HCT116 (cell line): Measurements from ENCODE around the gene WFDC8. TPM values are rescaled to one million over a fixed set of nuclear protein-coding genes. Genes with fewer than 3 reads are reported as not detected.

Experiments used
- ATAC-seq: fragments of 200-7000 bp; cut with Tn5 transposase; 2 replicates; pipeline ENCODE4 v1.9.1; 2020; ENCODE audit warnings: mild to moderate bottlenecking, moderate library complexity
- BruUV-seq: library from RNA; stranded (reverse); fragments of 400-500 nt; replicated peaks from 2 replicates; lab custom pipeline; 2021; lab: Mats Ljungman, UMichigan
- CTCF ChIA-PET: fragments of 300-600 bp; sonication (Branson Sonifier 250); formaldehyde crosslinking; loops from one replicate; lab custom pipeline; 2021; ENCODE audit warnings: antibody characterized with exemption; lab: Charles Lee
- POLR2A ChIA-PET: fragments of 300-600, 350-600 bp; sonication (Branson Sonifier 250); formaldehyde crosslinking; loops from one replicate; lab custom pipeline; 2021; ENCODE audit warnings: antibody characterized with exemption; lab: Charles Lee
- RAD21 ChIA-PET, 2 experiments: fragments of 300-600 bp; sonication (Branson Sonifier 250); formaldehyde crosslinking; loops; one replicate each; lab custom pipeline; 2023; ENCODE audit warnings: low total read pairs in 2 of 2; ENCODE audit not compliant: uncharacterized antibody in 2 of 2, unreplicated experiment in 2 of 2, low non-redundant PET in 1 of 2; lab: Charles Lee
- DNase-seq: peaks from one replicate; pipeline ENCODE4 v3.0.0-alpha.2; 2010; ENCODE audit warnings: low read depth, low spot score
- H2AFZ ChIP-seq: fragments of 200-600 bp; shearing (Covaris generic), sonication (generic); 2 replicates; pipeline ENCODE4 v1.6.1; 2017; ENCODE audit warnings: low read depth, mixed run types, mixed read lengths, antibody characterized with exemption, low read length; ENCODE audit not compliant: poor library complexity, severe bottlenecking
- H3K27ac ChIP-seq: 2 replicates; pipeline ENCODE4 v1.5.1; 2012; ENCODE audit warnings: low read depth, low read length
- H3K27me3 ChIP-seq: fragments of 200-600 bp; sonication (generic); 2 replicates; pipeline ENCODE4 v1.6.1; 2016; ENCODE audit warnings: mixed run types, low read length, mixed read lengths; ENCODE audit not compliant: insufficient read depth
- H3K36me3 ChIP-seq, 2 experiments: fragments of 200-500 bp in 1 of 2; fragments of 200-600 bp in 1 of 2; sonication (Bioruptor generic) in 1 of 2; sonication (generic) in 1 of 2; 2 replicates each; pipeline versions ENCODE4 v1.5.1 to v1.6.1; 2014 to 2016; ENCODE audit warnings: low read length in 2 of 2, inconsistent platforms in 1 of 2, mixed read lengths in 1 of 2, mixed run types in 1 of 2; ENCODE audit not compliant: insufficient read depth in 2 of 2, control insufficient read depth in 1 of 2
- H3K4me1 ChIP-seq, 2 experiments: fragments of 200-600 bp in 1 of 2; sonication (generic) in 1 of 2; 2 replicates each; pipeline versions ENCODE4 v1.5.1 to v1.6.1; 2012 to 2017; ENCODE audit warnings: low read length in 2 of 2, inconsistent platforms in 1 of 2, mild to moderate bottlenecking in 1 of 2, mixed read lengths in 1 of 2, mixed run types in 1 of 2, moderate library complexity in 1 of 2; ENCODE audit not compliant: insufficient read depth in 2 of 2, control insufficient read depth in 1 of 2
- H3K4me2 ChIP-seq: fragments of 200-600 bp; sonication (generic); 2 replicates; pipeline ENCODE4 v1.6.1; 2017; ENCODE audit warnings: mixed run types, low read length, mixed read lengths
- H3K4me3 ChIP-seq, 2 experiments: fragments of 200-600 bp in 1 of 2; sonication (generic) in 1 of 2; replicated peaks in 1 of 2; 2 replicates each; pipeline ENCODE4 v1.5.1; 2011 to 2016; ENCODE audit warnings: low read length in 2 of 2, control low read depth in 1 of 2, low read depth in 1 of 2, mild to moderate bottlenecking in 1 of 2, mixed read lengths in 1 of 2, mixed run types in 1 of 2
- H3K79me2 ChIP-seq: fragments of 200-600 bp; sonication (generic); 2 replicates; pipeline ENCODE4 v1.6.1; 2017; ENCODE audit warnings: mild to moderate bottlenecking, mixed run types, low read length, moderate library complexity, mixed read lengths; ENCODE audit not compliant: insufficient read depth
- H3K9ac ChIP-seq: fragments of 200-600 bp; sonication (generic); 2 replicates; pipeline ENCODE4 v1.6.1; 2016; ENCODE audit warnings: low read length, mixed read lengths
- H3K9me2 ChIP-seq: fragments of 200-600 bp; sonication (generic), shearing (Covaris generic); 2 replicates; pipeline ENCODE4 v1.6.1; 2017; ENCODE audit warnings: mixed run types, mild to moderate bottlenecking, moderate library complexity; ENCODE audit not compliant: insufficient read depth
- H3K9me3 ChIP-seq, 2 experiments: fragments of 200-500 bp in 1 of 2; fragments of 200-600 bp in 1 of 2; sonication (Bioruptor generic) in 1 of 2; sonication (generic) in 1 of 2; 2 replicates each; pipeline ENCODE4 v1.6.1; 2014 to 2017; ENCODE audit warnings: low read length in 2 of 2, mixed read lengths in 2 of 2, inconsistent platforms in 1 of 2, low read depth in 1 of 2, mild to moderate bottlenecking in 1 of 2, mixed run types in 1 of 2, moderate library complexity in 1 of 2; ENCODE audit not compliant: control insufficient read depth in 1 of 2, insufficient read depth in 1 of 2
- H4K20me1 ChIP-seq: fragments of 200-600 bp; sonication (generic), shearing (Covaris generic); 2 replicates; pipeline ENCODE4 v1.6.1; 2017; ENCODE audit warnings: mixed run types, mild to moderate bottlenecking, moderate library complexity; ENCODE audit not compliant: insufficient read depth
- CTCF ChIP-seq, 3 experiments: fragments of 200-600 bp in 1 of 3; sonication (generic) in 1 of 3; IDR thresholded peaks in 2 of 3; conservative IDR thresholded peaks in 1 of 3; 2 replicates each; pipeline ENCODE4 v1.5.1; 2012 to 2017; ENCODE audit warnings: low read depth in 2 of 3, low read length in 2 of 3, antibody characterized with exemption in 1 of 3, borderline replicate concordance in 1 of 3, control low read depth in 1 of 3, mild to moderate bottlenecking in 1 of 3, mixed read lengths in 1 of 3, mixed run types in 1 of 3, moderate library complexity in 1 of 3; ENCODE audit not compliant: insufficient read depth in 1 of 3
- ELF1 ChIP-seq: IDR thresholded peaks from 2 replicates; pipeline ENCODE4 v1.6.1; 2012; ENCODE audit warnings: low read depth, borderline replicate concordance
- FOSL1 ChIP-seq: IDR thresholded peaks from 2 replicates; pipeline ENCODE4 v1.6.1; 2012; ENCODE audit warnings: low read depth
- POLR2AphosphoS5 ChIP-seq: IDR thresholded peaks from 2 replicates; pipeline ENCODE4 v1.6.1; 2011; ENCODE audit warnings: mild to moderate bottlenecking, low read depth, low read length, moderate library complexity
- REST ChIP-seq: IDR thresholded peaks from 2 replicates; pipeline ENCODE4 v1.6.1; 2012; ENCODE audit warnings: low read depth
- SRF ChIP-seq: IDR thresholded peaks from 2 replicates; pipeline ENCODE4 v1.6.1; 2012; ENCODE audit warnings: low read depth
- ZFX ChIP-seq: fragments of 450-650 bp; IDR thresholded peaks from 2 replicates; pipeline ENCODE4 v1.6.1; 2017
- ZNF274 ChIP-seq: fragments of 200-500 bp; sonication (Bioruptor generic); IDR thresholded peaks from 2 replicates; pipeline ENCODE4 v1.6.1; 2014; ENCODE audit warnings: mild to moderate bottlenecking, low read depth, low read length, inconsistent platforms
- intact Hi-C: fragments of 100-400 bp; cut with micrococcal nuclease; formaldehyde crosslinking; loops from 2 replicates; pipeline ENCODE4 v1.10.0; 2022
- total RNA-seq: library from RNA; stranded (reverse); gene quantifications from one replicate; pipeline ENCODE4 v1.2.1, GENCODE V29; 2021; ENCODE audit not compliant: unreplicated experiment

Gene WFDC8
- total RNA-seq, 1 experiment from 2014 or later = not detected

- ATAC-seq (no peak), DNase-seq (no peak)
- ChIA-PET POLR2A (no interaction called here), CTCF (interaction anchor here (1.8 kb wide), 1 partner anchor 177 kb away, joined by 16 read pairs; no protein-coding TSS in a partner anchor), RAD21 (interaction anchor here in 1 of 2 experiments (1.3 kb wide), 1 partner anchor 178 kb away, joined by 3 read pairs; no protein-coding TSS in a partner anchor)
- BruUV-seq = no TSS peak
- H3K36me3 ChIP-seq = no peaks in the 10 kb centered on the region
- H3K9ac ChIP-seq = no peak overlapping the region
- no peak overlapping the region for H3K4me2 ChIP-seq
- no peak overlapping the region for H3K27ac ChIP-seq
- no peaks in the 10 kb centered on the region for H3K9me2 ChIP-seq
- H3K4me3 ChIP-seq = no peak overlapping the region
- intact Hi-C loops = no loop called here
- H3K4me1 ChIP-seq = peaks cover 0 to 7% of the 10 kb centered on the region in 2 experiments; a peak in 2 of 4 replicates
- H3K9me3 ChIP-seq = no peaks in the 10 kb centered on the region
- H3K79me2 ChIP-seq = no peaks in the 10 kb centered on the region
- no peaks in the 10 kb centered on the region for H4K20me1 ChIP-seq
- TF ChIP-seq FOSL1 (no peak), ZNF274 (no peak), POLR2AphosphoS5 (no peak), CTCF (IDR thresholded peaks at IDR 0.05 in 2 of 3, conservative IDR thresholded peaks at IDR 0.05 in 1 of 3; ENCODE audit: borderline replicate concordance in 1 of 3, insufficient read depth in 1 of 3, low read depth in 2 of 3, low read length in 2 of 3) (no peak), ZFX (no peak), SRF (no peak), REST (no peak), ELF1 (no peak)
- TF ChIP-seq, all 23 proteins: peak for 0
- Histone ChIP-seq H2AFZ (no peak overlapping the region), H3K27me3 (no peaks in the 10 kb centered on the region; the same call in 1 of the 2 replicates)
These were observed 14.4 kb upstream of the WFDC8 start for GRCh38 chr20:45593498-45593897.
